GM23338 (cell line): Measurements from ENCODE around the gene CUL7. TPM values are rescaled to one million over a fixed set of nuclear protein-coding genes. Genes with fewer than 3 reads are reported as not detected.

Experiments
- ATAC-seq: fragments of 200-7000 bp; cut with Tn5 transposase; 3 replicates; pipeline ENCODE4 v1.9.1; 2020
- DNase-seq: peaks from one replicate; pipeline ENCODE4 v3.0.0-alpha.2; 2015; ENCODE audit warnings: low spot score
- H2AFZ ChIP-seq: fragments of 200-600 bp; sonication (generic); 2 replicates; pipeline ENCODE4 v1.8.0; 2016; ENCODE audit warnings: antibody characterized with exemption, mild to moderate bottlenecking, moderate library complexity
- H3F3A ChIP-seq: fragments of 200-600 bp; sonication (generic); replicated peaks from 2 replicates; pipeline ENCODE4 v1.8.0; 2017; ENCODE audit warnings: antibody characterized with exemption, mixed run types, low read depth
- H3K27ac ChIP-seq: fragments of 200-600 bp; sonication (generic); 2 replicates; pipeline ENCODE4 v1.6.1; 2016; ENCODE audit warnings: low read depth
- H3K27me3 ChIP-seq: fragments of 200-600 bp; sonication (generic); 2 replicates; pipeline ENCODE4 v1.8.0; 2016; ENCODE audit warnings: mild to moderate bottlenecking, mixed run types, moderate library complexity; ENCODE audit not compliant: insufficient read depth
- H3K36me3 ChIP-seq: fragments of 200-600 bp; sonication (generic); 2 replicates; pipeline ENCODE4 v1.8.0; 2016; ENCODE audit warnings: mild to moderate bottlenecking; ENCODE audit not compliant: insufficient read depth
- H3K4me1 ChIP-seq: fragments of 200-600 bp; sonication (generic); 2 replicates; pipeline ENCODE4 v1.8.0; 2016; ENCODE audit warnings: mild to moderate bottlenecking, moderate library complexity; ENCODE audit not compliant: insufficient read depth
- H3K4me2 ChIP-seq: fragments of 200-600 bp; sonication (generic); 2 replicates; pipeline ENCODE4 v1.7.1; 2017; ENCODE audit warnings: mixed run types
- H3K4me3 ChIP-seq: fragments of 200-600 bp; sonication (generic); 2 replicates; pipeline ENCODE4 v1.6.1; 2016; ENCODE audit warnings: mixed run types
- H3K79me2 ChIP-seq: fragments of 200-600 bp; sonication (generic); replicated peaks from 2 replicates; pipeline ENCODE4 v1.8.0; 2017; ENCODE audit warnings: mild to moderate bottlenecking; ENCODE audit not compliant: insufficient read depth
- H3K9me2 ChIP-seq: fragments of 200-600 bp; sonication (generic); 2 replicates; pipeline ENCODE4 v1.8.0; 2017; ENCODE audit not compliant: insufficient read depth
- H4K20me1 ChIP-seq: fragments of 200-600 bp; sonication (generic); replicated peaks from 2 replicates; pipeline ENCODE4 v1.8.0; 2017; ENCODE audit warnings: mild to moderate bottlenecking; ENCODE audit not compliant: insufficient read depth
- H3K27ac Mint-ChIP-seq: 2 replicates; pipeline ENCODE4 v1.8.0; 2020; ENCODE audit warnings: inconsistent platforms, mild to moderate bottlenecking, moderate library complexity, mixed read lengths
- H3K27me3 Mint-ChIP-seq: 3 replicates; pipeline ENCODE4 v1.8.0; 2022; ENCODE audit warnings: low read depth, mild to moderate bottlenecking, moderate library complexity, mixed read lengths, inconsistent platforms; ENCODE audit not compliant: insufficient read depth, poor library complexity
- H3K36me3 Mint-ChIP-seq: 3 replicates; pipeline ENCODE4 v1.8.0; 2021; ENCODE audit warnings: low read depth, mild to moderate bottlenecking, inconsistent platforms, moderate library complexity, mixed read lengths
- H3K4me1 Mint-ChIP-seq: 3 replicates; pipeline ENCODE4 v1.8.0; 2020; ENCODE audit warnings: mild to moderate bottlenecking, inconsistent platforms, mixed read lengths
- H3K4me3 Mint-ChIP-seq: 3 replicates; pipeline ENCODE4 v1.8.0; 2021; ENCODE audit warnings: moderate library complexity, mild to moderate bottlenecking, inconsistent platforms, mixed read lengths
- H3K9me3 Mint-ChIP-seq: 3 replicates; pipeline ENCODE4 v1.8.0; 2020; ENCODE audit warnings: moderate library complexity, mild to moderate bottlenecking, inconsistent platforms, mixed read lengths
- CREB1 ChIP-seq: fragments of 250-450 bp; sonication (Bioruptor Pico); IDR thresholded peaks from 2 replicates; pipeline ENCODE4 v1.5.0; 2020; ENCODE audit warnings: low read depth, mild to moderate bottlenecking, moderate library complexity
- EZH2 ChIP-seq: fragments of 200-600 bp; sonication (generic); IDR thresholded peaks from one replicate; pipeline ENCODE4 v1.8.0; 2017; ENCODE audit warnings: antibody characterized with exemption, mild to moderate bottlenecking, low read depth; ENCODE audit not compliant: unreplicated experiment
- EZH2phosphoT487 ChIP-seq: fragments of 200-600 bp; sonication (generic); IDR thresholded peaks from one replicate; pipeline ENCODE4 v1.8.1; 2018; ENCODE audit warnings: antibody characterized with exemption; ENCODE audit not compliant: unreplicated experiment
- JUNB ChIP-seq: IDR thresholded peaks from one replicate; pipeline ENCODE4 v1.6.1; 2016; ENCODE audit warnings: antibody characterized with exemption; ENCODE audit not compliant: unreplicated experiment
- POLR2AphosphoS5 ChIP-seq: IDR thresholded peaks from 2 replicates; pipeline ENCODE4 v1.6.1; 2016; ENCODE audit warnings: antibody characterized with exemption, low read depth
- STAT1 ChIP-seq: IDR thresholded peaks from one replicate; pipeline ENCODE4 v1.6.1; 2016; ENCODE audit warnings: antibody characterized with exemption; ENCODE audit not compliant: unreplicated experiment
- ZNF331 ChIP-seq: fragments of 250-450 bp; sonication (Bioruptor Pico); IDR thresholded peaks from 2 replicates; pipeline ENCODE4 v1.5.0; 2020; ENCODE audit warnings: low read depth, mild to moderate bottlenecking, moderate library complexity
- polyA plus RNA-seq: library from polyadenylated mRNA; unstranded; fragments of >200 nt; fragmentation: Nextera tagmentation; extraction: Ambion mirVana; gene quantifications from 2 replicates; pipeline ENCODE4 v1.2.1, GENCODE V29; 2016
- total RNA-seq: library from RNA; depleted of rRNA; stranded (reverse); fragments of >200 nt; shearing (Covaris generic); gene quantifications from 2 replicates; pipeline ENCODE4 v1.2.3, GENCODE V29; 2014
- TF ChIP-seq, protein P1 (sequence below), 2 experiments: fragments of 200-600 bp in 1 of 2; sonication (generic) in 1 of 2; conservative IDR thresholded peaks; 2 replicates each; pipeline versions ENCODE4 v1.5.1 to v1.6.1; 2016 to 2017; ENCODE audit warnings: antibody characterized with exemption in 2 of 2, low read depth in 2 of 2, mild to moderate bottlenecking in 2 of 2, moderate library complexity in 1 of 2
- TF ChIP-seq, protein P2 (sequence below): IDR thresholded peaks from 2 replicates; pipeline ENCODE4 v1.6.1; 2016; ENCODE audit warnings: antibody characterized with exemption

The CUL7 gene
- total and polyA plus RNA-seq, 2 experiments from 2014 or later: 3.4 to 13.2 TPM

DNA sequence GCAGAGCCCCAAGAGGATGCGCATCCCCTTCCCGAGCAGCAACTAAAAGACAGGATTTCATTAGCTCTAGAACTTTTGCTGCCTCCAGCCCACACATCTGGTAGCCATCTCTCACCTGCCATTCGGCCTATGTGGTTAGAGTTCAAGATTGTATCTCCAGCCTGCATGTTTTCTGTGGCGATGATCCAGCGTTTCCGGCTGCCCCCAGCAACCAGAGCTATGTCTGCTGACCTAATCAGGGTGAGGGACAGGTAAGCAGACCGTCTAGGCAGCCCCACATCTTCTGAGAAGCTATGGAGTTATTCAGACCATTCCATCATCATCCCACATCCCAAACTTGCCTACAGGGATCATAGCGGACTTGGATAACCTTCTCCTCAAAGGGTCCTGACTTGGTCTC, 2.3 kb upstream of the CUL7 start:
- H3K4me2 ChIP-seq: no peak overlapping the region
- peaks cover 17% of the 10 kb centered on the region for H3K4me1 ChIP-seq
- peaks cover 24% of the 10 kb centered on the region for H3K36me3 Mint-ChIP-seq
- peaks cover 18% of the 10 kb centered on the region for H3K27me3 Mint-ChIP-seq
- no peaks in the 10 kb centered on the region for H3K9me2 ChIP-seq
- H3K79me2 ChIP-seq: peaks cover 28% of the 10 kb centered on the region
- no peaks in the 10 kb centered on the region for H3K27me3 ChIP-seq
- H2AFZ ChIP-seq: no peak overlapping the region
- H3K9me3 Mint-ChIP-seq: no peaks in the 10 kb centered on the region; the same call in 1 of the 3 replicates
- no peak overlapping the region for H3K4me3 ChIP-seq
- H3K4me3 Mint-ChIP-seq: peak overlapping the region; percentile 31; the same call in 1 of the 3 replicates
- no peaks in the 10 kb centered on the region for H4K20me1 ChIP-seq
- ATAC-seq (no peak), DNase-seq (no peak)
- peaks cover 5% of the 10 kb centered on the region; the same call in 1 of the 2 replicates for H3K36me3 ChIP-seq
- no peak for TF ChIP-seq CREB1 (CRISPR knock-in tag)
- peaks cover 50% of the 10 kb centered on the region for H3K4me1 Mint-ChIP-seq
- H3K27ac ChIP-seq: peak overlapping the region; percentile 42; the same call in 1 of the 2 replicates
- H3K27ac Mint-ChIP-seq: peak overlapping the region; percentile 72; the same call in 1 of the 2 replicates
- H3F3A ChIP-seq: peaks cover 22% of the 10 kb centered on the region

DNA sequence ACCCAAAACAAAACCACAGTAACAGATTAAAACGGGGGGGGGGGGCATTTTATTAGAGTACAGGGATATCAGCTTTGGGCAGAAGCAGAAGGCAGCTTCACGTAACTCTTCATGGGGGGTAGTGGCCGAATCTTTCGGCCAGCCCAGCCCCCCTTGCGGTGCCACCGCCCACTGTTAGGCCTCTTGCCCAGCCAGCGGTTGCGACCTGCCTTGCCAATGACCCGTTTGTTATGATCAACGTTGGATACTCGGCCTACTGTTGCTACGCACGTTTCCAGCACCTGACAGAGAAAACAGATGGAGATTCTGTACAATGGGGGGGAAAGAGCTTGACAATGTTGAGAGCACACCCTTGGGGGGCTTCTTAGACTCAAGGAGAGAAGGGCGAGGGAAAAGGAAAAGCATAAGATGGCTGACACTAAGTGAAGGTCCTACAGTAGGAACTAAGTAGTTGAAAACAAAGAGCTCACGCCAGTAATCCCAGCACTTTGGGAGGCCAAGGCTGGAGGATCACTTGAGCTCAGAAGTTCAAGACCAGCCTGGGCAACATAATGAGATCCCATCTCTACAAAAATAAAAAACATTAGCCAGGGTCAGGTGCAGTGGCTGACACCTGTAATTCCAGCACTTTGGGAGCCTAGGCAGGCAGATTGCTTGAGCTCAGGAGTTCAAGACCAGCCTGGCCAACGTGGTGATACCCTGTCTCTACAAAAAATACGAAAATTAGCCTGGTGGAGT, 724 bp upstream of the CUL7 start:
- TF ChIP-seq POLR2AphosphoS5: no peak
- Histone ChIP-seq H2AFZ (no peak overlapping the region), H3K79me2 (peaks cover 24% of the 10 kb centered on the region), H3K4me3 (peak overlapping the region; percentile 88), H4K20me1 (no peaks in the 10 kb centered on the region), H3K27me3 (no peaks in the 10 kb centered on the region), H3K4me1 (peaks cover 14% of the 10 kb centered on the region), H3F3A (peaks cover 18% of the 10 kb centered on the region; the same call in 1 of the 2 replicates), H3K27ac (peak overlapping the region; percentile 93), H3K36me3 (peaks cover 5% of the 10 kb centered on the region; the same call in 1 of the 2 replicates), H3K4me2 (peak overlapping the region; percentile 97), H3K9me2 (no peaks in the 10 kb centered on the region)
- peak; percentile 31 for DNase-seq
- Mint-ChIP-seq H3K36me3 (peaks cover 40% of the 10 kb centered on the region), H3K27me3 (peaks cover 15% of the 10 kb centered on the region), H3K27ac (peak overlapping the region; percentile 98), H3K9me3 (no peaks in the 10 kb centered on the region; the same call in 1 of the 3 replicates), H3K4me3 (peak overlapping the region; percentile 87), H3K4me1 (peaks cover 44% of the 10 kb centered on the region)
- no peak for ATAC-seq

DNA sequence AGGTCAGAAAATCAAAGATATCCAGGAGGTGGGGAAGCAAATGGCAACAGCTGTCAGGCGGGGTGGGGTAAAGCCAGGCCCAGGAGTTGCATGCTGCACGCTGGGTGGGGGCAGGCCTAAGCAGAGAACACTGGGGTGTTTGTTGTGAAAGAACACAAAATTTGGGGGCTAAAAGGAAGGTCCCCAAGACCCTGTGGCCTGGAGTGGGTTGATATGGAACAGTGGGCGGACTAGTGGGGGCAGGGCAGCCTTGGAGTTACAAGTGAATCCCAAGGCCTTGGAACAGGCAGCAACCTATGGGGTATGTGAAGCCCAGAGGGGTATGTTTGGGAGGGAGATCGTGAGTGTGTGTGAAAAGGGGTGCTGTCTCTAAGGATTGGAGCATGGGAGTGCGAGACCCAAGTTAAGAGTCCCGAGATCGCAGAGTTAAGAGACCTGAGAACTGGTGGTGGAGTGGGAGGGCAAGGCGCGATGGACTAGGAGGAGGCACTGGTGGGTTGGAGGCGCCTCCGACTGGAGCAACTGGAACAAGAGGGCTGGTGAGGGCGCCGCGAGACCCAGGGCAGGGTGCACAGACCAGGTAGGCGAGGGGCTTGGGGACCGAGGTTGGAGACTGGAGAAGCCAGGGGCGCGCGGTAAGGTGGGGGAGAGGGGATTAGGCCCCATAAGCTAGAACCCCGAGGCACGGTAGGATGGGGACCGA, 658 bp downstream of the CUL7 start:
- peak overlapping the region; percentile 83 for H2AFZ ChIP-seq
- peaks cover 13% of the 10 kb centered on the region; the same call in 1 of the 2 replicates for H3F3A ChIP-seq
- peak; percentile 57 for DNase-seq
- peak overlapping the region; percentile 89 for H3K27ac ChIP-seq
- no peaks in the 10 kb centered on the region for H3K9me2 ChIP-seq
- H3K36me3 ChIP-seq: peaks cover 5% of the 10 kb centered on the region; the same call in 1 of the 2 replicates
- peak overlapping the region; percentile 95 for H3K27ac Mint-ChIP-seq
- H3K27me3 ChIP-seq: no peaks in the 10 kb centered on the region
- peaks cover 13% of the 10 kb centered on the region for H3K79me2 ChIP-seq
- H3K4me1 ChIP-seq: peaks cover 8% of the 10 kb centered on the region
- peak overlapping the region; percentile 97 for H3K4me2 ChIP-seq
- peak overlapping the region; percentile 88 for H3K4me3 ChIP-seq
- no peaks in the 10 kb centered on the region for H4K20me1 ChIP-seq
- peaks cover 8% of the 10 kb centered on the region for H3K27me3 Mint-ChIP-seq
- no peaks in the 10 kb centered on the region; the same call in 2 of the 3 replicates for H3K9me3 Mint-ChIP-seq
- peak; percentile 67 for ATAC-seq
- H3K4me1 Mint-ChIP-seq: peaks cover 37% of the 10 kb centered on the region
- H3K4me3 Mint-ChIP-seq: peak overlapping the region; percentile 87
- peaks cover 43% of the 10 kb centered on the region for H3K36me3 Mint-ChIP-seq
- TF ChIP-seq JUNB (no peak), EZH2phosphoT487 (no peak), POLR2AphosphoS5 (no peak), EZH2 (no peak), ZNF331 (CRISPR knock-in tag) (no peak), STAT1 (no peak)
- TF ChIP-seq, protein P1, sequence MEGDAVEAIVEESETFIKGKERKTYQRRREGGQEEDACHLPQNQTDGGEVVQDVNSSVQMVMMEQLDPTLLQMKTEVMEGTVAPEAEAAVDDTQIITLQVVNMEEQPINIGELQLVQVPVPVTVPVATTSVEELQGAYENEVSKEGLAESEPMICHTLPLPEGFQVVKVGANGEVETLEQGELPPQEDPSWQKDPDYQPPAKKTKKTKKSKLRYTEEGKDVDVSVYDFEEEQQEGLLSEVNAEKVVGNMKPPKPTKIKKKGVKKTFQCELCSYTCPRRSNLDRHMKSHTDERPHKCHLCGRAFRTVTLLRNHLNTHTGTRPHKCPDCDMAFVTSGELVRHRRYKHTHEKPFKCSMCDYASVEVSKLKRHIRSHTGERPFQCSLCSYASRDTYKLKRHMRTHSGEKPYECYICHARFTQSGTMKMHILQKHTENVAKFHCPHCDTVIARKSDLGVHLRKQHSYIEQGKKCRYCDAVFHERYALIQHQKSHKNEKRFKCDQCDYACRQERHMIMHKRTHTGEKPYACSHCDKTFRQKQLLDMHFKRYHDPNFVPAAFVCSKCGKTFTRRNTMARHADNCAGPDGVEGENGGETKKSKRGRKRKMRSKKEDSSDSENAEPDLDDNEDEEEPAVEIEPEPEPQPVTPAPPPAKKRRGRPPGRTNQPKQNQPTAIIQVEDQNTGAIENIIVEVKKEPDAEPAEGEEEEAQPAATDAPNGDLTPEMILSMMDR (conservative IDR thresholded peaks at IDR 0.05; ENCODE audit: low read depth in 2 of 2): no peak
- TF ChIP-seq, protein P2, sequence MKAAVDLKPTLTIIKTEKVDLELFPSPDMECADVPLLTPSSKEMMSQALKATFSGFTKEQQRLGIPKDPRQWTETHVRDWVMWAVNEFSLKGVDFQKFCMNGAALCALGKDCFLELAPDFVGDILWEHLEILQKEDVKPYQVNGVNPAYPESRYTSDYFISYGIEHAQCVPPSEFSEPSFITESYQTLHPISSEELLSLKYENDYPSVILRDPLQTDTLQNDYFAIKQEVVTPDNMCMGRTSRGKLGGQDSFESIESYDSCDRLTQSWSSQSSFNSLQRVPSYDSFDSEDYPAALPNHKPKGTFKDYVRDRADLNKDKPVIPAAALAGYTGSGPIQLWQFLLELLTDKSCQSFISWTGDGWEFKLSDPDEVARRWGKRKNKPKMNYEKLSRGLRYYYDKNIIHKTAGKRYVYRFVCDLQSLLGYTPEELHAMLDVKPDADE: no peak
